ENCODE data around the gene APRT.

Gene APRT

DNA sequence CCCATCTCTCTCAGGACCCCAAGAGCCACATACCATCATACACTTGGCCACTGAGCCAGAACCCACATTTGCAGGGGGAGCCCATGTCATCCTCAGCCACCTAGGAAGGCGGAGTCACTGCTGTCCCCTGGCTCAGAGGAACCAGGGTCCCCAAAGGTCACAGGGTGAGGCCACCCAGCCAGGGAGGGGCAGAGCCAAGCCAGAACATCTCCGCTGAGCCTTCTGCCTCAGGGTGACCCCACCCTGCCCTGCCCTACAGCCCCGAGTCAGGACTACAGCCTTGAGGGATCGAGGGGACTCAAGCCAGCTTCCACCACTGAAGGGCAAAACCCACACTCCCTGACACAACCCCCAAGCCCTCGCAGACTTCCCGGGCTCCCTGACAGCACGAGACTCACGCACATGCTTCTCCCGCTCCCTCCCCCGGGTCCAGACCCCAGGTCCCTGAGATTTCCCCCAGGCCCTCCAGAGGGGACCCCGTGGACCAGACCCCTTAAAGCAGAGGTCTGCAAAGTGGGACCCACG lies 44.1 kb downstream of the APRT start:
- DNase-seq (ENCODE audit: insufficient read length, low spot score) (no peak), FAIRE-seq (no peak)
- no peak for TF ChIP-seq POLR2A (IDR thresholded peaks at IDR 0.05; ENCODE audit: low read depth, low read length)

GRCh38 chr16:88766975-88767374 lies 44.8 kb downstream of the APRT start:
- no peak for FAIRE-seq
- TF ChIP-seq POLR2A (IDR thresholded peaks at IDR 0.05; ENCODE audit: low read depth, low read length) = no peak
- no peak for DNase-seq (ENCODE audit: insufficient read length, low spot score)

DNA sequence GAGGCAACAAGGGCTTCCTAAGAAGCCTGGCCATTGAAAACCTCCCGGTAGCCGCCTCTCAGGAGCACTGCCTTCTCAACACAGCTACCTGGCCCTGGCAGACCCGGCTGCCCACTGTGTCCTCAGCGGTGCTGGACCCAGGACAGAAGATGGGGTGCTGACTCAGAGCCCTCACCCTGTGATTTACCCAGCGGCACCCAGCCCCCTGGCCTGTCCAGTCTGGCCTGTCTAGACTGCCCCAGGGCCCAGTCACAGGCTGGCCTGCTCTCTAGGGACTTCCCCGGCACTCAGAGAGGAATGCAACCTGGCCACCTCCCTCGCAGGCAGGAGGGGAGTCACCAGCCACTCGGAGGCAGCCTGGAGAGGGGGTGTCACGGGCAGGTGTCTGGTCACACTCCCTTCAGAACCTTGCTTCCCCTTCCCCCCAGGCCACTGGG lies 46.8 kb downstream of the APRT start:
- TF ChIP-seq POLR2A (IDR thresholded peaks at IDR 0.05; ENCODE audit: low read depth, low read length) = no peak
- DNase-seq (ENCODE audit: insufficient read length, low spot score) (peak; percentile 97), FAIRE-seq (no peak)

DNA sequence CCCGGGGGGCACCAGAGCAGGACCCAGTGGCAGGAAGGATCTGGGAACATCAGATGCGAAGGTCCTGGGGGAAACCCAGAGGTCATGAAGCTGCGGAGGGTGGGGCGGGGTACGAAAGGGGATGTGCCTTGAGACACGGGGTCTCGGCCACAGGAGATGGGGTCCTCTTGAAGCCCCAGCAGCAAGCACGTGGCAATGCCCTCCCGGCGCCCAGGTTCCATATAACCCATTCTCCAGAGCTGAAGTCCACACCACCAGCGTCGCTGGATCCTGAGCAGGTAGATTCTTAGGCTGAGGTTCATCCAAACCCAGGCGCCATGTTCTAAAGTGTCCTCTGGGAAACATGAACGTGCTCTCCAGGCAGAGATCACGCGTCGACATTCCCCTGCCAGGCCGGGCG lies 47.6 kb downstream of the APRT start:
- DNase-seq (ENCODE audit: insufficient read length, low spot score) (no peak), FAIRE-seq (no peak)
- TF ChIP-seq POLR2A (IDR thresholded peaks at IDR 0.05; ENCODE audit: low read depth, low read length) = no peak

- TF ChIP-seq POLR2A (IDR thresholded peaks at IDR 0.05; ENCODE audit: low read depth, low read length) = no peak
- no peak for FAIRE-seq
Observed at GRCh38 chr16:88763502-88764053, 48.1 kb downstream of the APRT start.

DNA sequence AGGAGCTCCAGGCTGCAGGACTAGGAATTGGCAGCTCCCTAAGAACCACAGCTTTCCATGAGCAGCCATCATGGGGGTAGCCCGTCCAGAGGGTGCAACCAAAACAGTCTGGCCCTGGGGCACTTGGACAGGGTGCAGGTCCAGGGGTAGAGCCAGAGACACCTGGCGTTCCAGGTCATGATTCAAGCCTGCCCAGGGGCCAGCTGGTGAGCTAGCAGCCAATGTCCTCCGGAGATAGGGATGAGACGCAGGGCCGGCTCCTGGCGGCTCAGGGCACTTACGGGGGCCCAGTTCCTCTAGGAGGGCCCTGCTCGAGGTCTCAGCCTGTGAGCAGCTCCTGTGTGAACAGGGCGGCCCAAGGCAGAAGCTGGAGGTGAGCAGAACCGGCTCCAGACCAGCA lies 48.8 kb downstream of the APRT start:
- FAIRE-seq (no peak), DNase-seq (ENCODE audit: insufficient read length, low spot score) (no peak)
- TF ChIP-seq POLR2A (IDR thresholded peaks at IDR 0.05; ENCODE audit: low read depth, low read length) = no peak

More at GRCh38 chr16:88763502-88764053, 48.1 kb downstream of the APRT start:
- DNase-seq (ENCODE audit: insufficient read length, low spot score) = no peak

GRCh38 chr16:88762258-88762870 lies 49.4 kb downstream of the APRT start:
- FAIRE-seq (no peak), DNase-seq (ENCODE audit: insufficient read length, low spot score) (no peak)
- TF ChIP-seq POLR2A (IDR thresholded peaks at IDR 0.05; ENCODE audit: low read depth, low read length) = no peak

- FAIRE-seq (no peak), DNase-seq (ENCODE audit: insufficient read length, low spot score) (no peak)
- TF ChIP-seq POLR2A (IDR thresholded peaks at IDR 0.05; ENCODE audit: low read depth, low read length) = no peak
Observed at GRCh38 chr16:88761830-88762229, 49.9 kb downstream of the APRT start.

DNA sequence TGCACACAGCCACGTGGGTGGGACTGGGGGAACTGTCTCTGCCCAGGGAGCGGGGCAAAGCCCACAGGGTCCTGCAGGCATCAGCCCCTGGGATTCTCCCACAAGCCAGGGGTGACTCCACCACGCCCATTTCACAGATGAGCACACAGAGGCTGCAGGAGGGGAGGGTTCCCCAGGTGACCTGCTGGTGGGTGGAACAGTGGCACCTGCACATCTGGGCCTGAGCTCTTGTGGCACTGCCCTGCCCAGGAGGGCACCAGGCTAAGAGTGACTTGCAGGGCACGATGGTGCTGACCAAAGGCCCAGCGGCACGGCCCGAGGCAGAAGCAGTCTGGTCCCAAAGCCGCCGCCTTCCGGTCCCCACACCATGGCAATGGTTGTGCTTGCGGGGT lies 50.6 kb downstream of the APRT start:
- no peak for TF ChIP-seq POLR2A (IDR thresholded peaks at IDR 0.05; ENCODE audit: low read depth, low read length)
- no peak for FAIRE-seq
- no peak for DNase-seq (ENCODE audit: insufficient read length, low spot score)

- DNase-seq (ENCODE audit: insufficient read length, low spot score) (no peak), FAIRE-seq (no peak)
- no peak for TF ChIP-seq POLR2A (IDR thresholded peaks at IDR 0.05; ENCODE audit: low read depth, low read length)
Observed at GRCh38 chr16:88760424-88761142, 51.1 kb downstream of the APRT start.

GRCh38 chr16:88759976-88760350 lies 51.8 kb downstream of the APRT start:
- TF ChIP-seq POLR2A (IDR thresholded peaks at IDR 0.05; ENCODE audit: low read depth, low read length) = no peak
- DNase-seq (ENCODE audit: insufficient read length, low spot score) = no peak
- no peak for FAIRE-seq

Data from H54 (cell line).